ENCODE measurements around the gene PTPRA. TPM values are rescaled to one million over a fixed set of nuclear protein-coding genes. Genes with fewer than 3 reads are reported as not detected.
A peak's percentile ranks its signal among the peaks of the same experiment; 100 is the strongest.

The PTPRA gene
- total and polyA plus RNA-seq, 2 donors (not counting 1 experiment from before 2014, with no cell fraction given), result 32.1 to 64.2 TPM

DNA sequence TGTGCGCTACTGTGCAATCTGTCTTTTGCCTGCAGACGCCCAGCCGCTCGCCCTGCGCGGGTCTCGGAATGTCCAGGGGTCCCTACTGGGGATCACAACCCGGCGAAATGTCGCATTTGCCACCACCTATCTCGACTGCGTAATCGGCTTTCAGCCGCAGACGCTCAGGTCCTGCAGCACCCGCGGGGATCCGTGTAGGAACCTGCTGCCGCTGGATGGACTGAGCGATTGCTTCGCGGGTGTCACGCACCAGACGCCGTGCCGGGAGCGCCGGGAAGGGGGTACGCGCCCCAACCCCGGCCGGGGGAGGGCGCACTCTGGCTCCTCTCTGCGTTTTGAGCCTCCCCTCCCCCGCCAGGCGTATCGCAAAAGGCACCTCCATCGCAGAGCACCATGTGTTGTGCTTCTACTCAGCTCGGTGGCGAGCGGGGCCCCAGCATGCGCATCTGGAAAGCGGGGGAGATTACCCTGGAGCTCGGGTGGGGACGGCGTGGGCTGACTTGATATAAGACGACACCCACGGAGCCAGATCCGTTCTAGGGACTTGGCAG, 747 bp upstream of the PTPRA start:
- intact Hi-C loops (cut with micrococcal nuclease), result loop anchor here (1.0 to 10.0 kb wide), 6 partner anchors 32 to 1545 kb away; partner anchors contain the start of genes GNRH2, MRPS26, PCED1A and SDCBP2
- Mint-ChIP-seq H3K27me3 (peaks cover 8% of the 10 kb centered on the region), H3K4me1 (peaks cover 33% of the 10 kb centered on the region), H3K27ac (peak overlapping the region; percentile 80), H3K4me3 (peak overlapping the region; percentile 87), H3K9me3 (ENCODE audit: insufficient read depth) (no peaks in the 10 kb centered on the region)
- POLR2A ChIA-PET, result interaction anchor here (1.4 to 1.6 kb wide), 2 partner anchors 32 to 402 kb away, joined by 4 to 7 read pairs; partner anchors contain the start of genes PCED1A, SNRPB and VPS16
- Histone ChIP-seq H4K20me1 (ENCODE audit: control insufficient read depth, insufficient read depth, low read length, poor library complexity, severe bottlenecking) (peaks cover 16% of the 10 kb centered on the region), H3K79me2 (ENCODE audit: control insufficient read depth, insufficient read depth, low read length) (peaks cover 40% of the 10 kb centered on the region), H3K9me3 (ENCODE audit: control extremely low read depth in 1 of 3, control insufficient read depth in 2 of 3, insufficient read depth in 1 of 3, low read length in 2 of 3) (no peaks in the 10 kb centered on the region), H2AFZ (ENCODE audit: insufficient read depth, low read depth, low read length, poor library complexity, severe bottlenecking) (peak overlapping the region; percentile 86), H3K4me2 (replicated peaks; ENCODE audit: low read depth, low read length, poor library complexity, severe bottlenecking) (peak overlapping the region; percentile 88), H3K9ac (ENCODE audit: low read length) (peak overlapping the region; percentile 76), H3K27me3 (replicated peaks in 1 of 4; ENCODE audit: control extremely low read depth in 1 of 4, control insufficient read depth in 3 of 4, insufficient read depth in 4 of 4, low read length in 3 of 4) (peaks cover 0 to 11% (median 0%) of the 10 kb centered on the region in 4 experiments), H3K4me1 (ENCODE audit: control insufficient read depth in 2 of 2, insufficient read depth in 2 of 2, low read length in 2 of 2) (peaks cover 27 to 31% of the 10 kb centered on the region in 2 donors), H3K4me3 (ENCODE audit: control extremely low read depth in 1 of 5, extremely low read depth in 1 of 5, insufficient read depth in 1 of 5, low read depth in 2 of 5, low read length in 4 of 5) (peak overlapping the region; percentile 66 to 85 (median 79)), H3K27ac (ENCODE audit: low read length in 2 of 2) (peak overlapping the region; percentile 25 to 32), H3K36me3 (replicated peaks in 1 of 2; ENCODE audit: control extremely low read depth in 1 of 2, control insufficient read depth in 1 of 2, extremely low read depth in 1 of 2, insufficient read depth in 2 of 2, low read length in 1 of 2) (no peaks in the 10 kb centered on the region)
- TF ChIP-seq, protein P1, sequence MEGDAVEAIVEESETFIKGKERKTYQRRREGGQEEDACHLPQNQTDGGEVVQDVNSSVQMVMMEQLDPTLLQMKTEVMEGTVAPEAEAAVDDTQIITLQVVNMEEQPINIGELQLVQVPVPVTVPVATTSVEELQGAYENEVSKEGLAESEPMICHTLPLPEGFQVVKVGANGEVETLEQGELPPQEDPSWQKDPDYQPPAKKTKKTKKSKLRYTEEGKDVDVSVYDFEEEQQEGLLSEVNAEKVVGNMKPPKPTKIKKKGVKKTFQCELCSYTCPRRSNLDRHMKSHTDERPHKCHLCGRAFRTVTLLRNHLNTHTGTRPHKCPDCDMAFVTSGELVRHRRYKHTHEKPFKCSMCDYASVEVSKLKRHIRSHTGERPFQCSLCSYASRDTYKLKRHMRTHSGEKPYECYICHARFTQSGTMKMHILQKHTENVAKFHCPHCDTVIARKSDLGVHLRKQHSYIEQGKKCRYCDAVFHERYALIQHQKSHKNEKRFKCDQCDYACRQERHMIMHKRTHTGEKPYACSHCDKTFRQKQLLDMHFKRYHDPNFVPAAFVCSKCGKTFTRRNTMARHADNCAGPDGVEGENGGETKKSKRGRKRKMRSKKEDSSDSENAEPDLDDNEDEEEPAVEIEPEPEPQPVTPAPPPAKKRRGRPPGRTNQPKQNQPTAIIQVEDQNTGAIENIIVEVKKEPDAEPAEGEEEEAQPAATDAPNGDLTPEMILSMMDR (IDR thresholded peaks at IDR 0.05), result peak; percentile 53
- no peak for TF ChIP-seq EZH2 (IDR thresholded peaks at IDR 0.05; ENCODE audit: borderline replicate concordance, insufficient read depth, low read depth, low read length, poor library complexity, severe bottlenecking)
- under 1% methylated on average over 44 of the region's 49 CpGs for WGBS (ENCODE audit: insufficient coverage)
- peak; percentile 79 for DNase-seq
- ATAC-seq (ENCODE audit: low read depth), result peak; percentile 31
- CTCF ChIA-PET, result interaction anchor here (0.7 to 1.1 kb wide), 3 partner anchors 13 to 128 kb away, joined by 3 to 7 read pairs (median 3); partner anchors contain the start of genes PCED1A and VPS16

DNA sequence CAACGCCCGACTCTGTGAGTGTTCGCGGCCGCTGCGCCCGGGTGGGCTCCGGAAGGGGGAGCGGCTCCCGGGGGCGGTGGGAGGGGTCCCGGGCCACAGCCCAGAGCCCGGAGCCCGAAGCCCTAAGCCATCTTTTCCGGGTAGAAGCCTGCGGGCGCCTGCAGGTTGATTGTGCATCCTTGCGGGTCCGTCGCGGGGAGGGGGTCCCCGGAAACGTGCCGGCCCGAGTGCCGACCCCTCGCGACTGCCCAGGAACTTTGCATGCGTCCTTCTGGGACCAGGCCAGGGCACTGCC, 413 bp downstream of the PTPRA start:
- peaks cover 0 to 11% (median 0%) of the 10 kb centered on the region in 4 experiments for H3K27me3 ChIP-seq (replicated peaks in 1 of 4; ENCODE audit: control extremely low read depth in 1 of 4, control insufficient read depth in 3 of 4, insufficient read depth in 4 of 4, low read length in 3 of 4)
- peak overlapping the region; percentile 84 for H3K27ac Mint-ChIP-seq
- no peaks in the 10 kb centered on the region for H3K36me3 ChIP-seq (replicated peaks in 1 of 2; ENCODE audit: control extremely low read depth in 1 of 2, control insufficient read depth in 1 of 2, extremely low read depth in 1 of 2, insufficient read depth in 2 of 2, low read length in 1 of 2)
- peaks cover 51% of the 10 kb centered on the region for H3K79me2 ChIP-seq (ENCODE audit: control insufficient read depth, insufficient read depth, low read length)
- H3K4me3 ChIP-seq (ENCODE audit: control extremely low read depth in 1 of 5, extremely low read depth in 1 of 5, insufficient read depth in 1 of 5, low read depth in 2 of 5, low read length in 4 of 5), result peak overlapping the region; percentile 77 to 85 (median 79)
- H4K20me1 ChIP-seq (ENCODE audit: control insufficient read depth, insufficient read depth, low read length, poor library complexity, severe bottlenecking), result peaks cover 20% of the 10 kb centered on the region
- ATAC-seq (ENCODE audit: low read depth) (peak; percentile 56), DNase-seq (no peak)
- peak overlapping the region; percentile 86 for H2AFZ ChIP-seq (ENCODE audit: insufficient read depth, low read depth, low read length, poor library complexity, severe bottlenecking)
- peak overlapping the region; percentile 0 to 32 for H3K27ac ChIP-seq (ENCODE audit: low read length in 2 of 2)
- peaks cover 8% of the 10 kb centered on the region for H3K27me3 Mint-ChIP-seq
- peak overlapping the region; percentile 88 for H3K4me2 ChIP-seq (replicated peaks; ENCODE audit: low read depth, low read length, poor library complexity, severe bottlenecking)
- peaks cover 27 to 31% of the 10 kb centered on the region in 2 donors for H3K4me1 ChIP-seq (ENCODE audit: control insufficient read depth in 2 of 2, insufficient read depth in 2 of 2, low read length in 2 of 2)
- ChIA-PET POLR2A (interaction anchor here (0.5 to 1.6 kb wide), 3 partner anchors 22 to 403 kb away, joined by 3 to 7 read pairs (median 4); partner anchors contain the start of genes PCED1A, SNRPB and VPS16), CTCF (no interaction called here)
- H3K9me3 ChIP-seq (ENCODE audit: control extremely low read depth in 1 of 3, control insufficient read depth in 2 of 3, insufficient read depth in 1 of 3, low read length in 2 of 3), result no peaks in the 10 kb centered on the region
- no peaks in the 10 kb centered on the region for H3K9me3 Mint-ChIP-seq (ENCODE audit: insufficient read depth)
- intact Hi-C loops (cut with micrococcal nuclease), result loop anchor here (1.0 to 10.0 kb wide), 6 partner anchors 33 to 1546 kb away; partner anchors contain the start of genes GNRH2, MRPS26, PCED1A and SDCBP2
- H3K4me1 Mint-ChIP-seq, result peaks cover 36% of the 10 kb centered on the region
- peak overlapping the region; percentile 92 for H3K4me3 Mint-ChIP-seq
- no peak for TF ChIP-seq EZH2 (IDR thresholded peaks at IDR 0.05; ENCODE audit: borderline replicate concordance, insufficient read depth, low read depth, low read length, poor library complexity, severe bottlenecking)
- TF ChIP-seq, protein P1 (IDR thresholded peaks at IDR 0.05), result no peak
- H3K9ac ChIP-seq (ENCODE audit: low read length), result peak overlapping the region; percentile 76
- 0% methylated on average over 29 of the region's 29 CpGs for WGBS (ENCODE audit: insufficient coverage)
